BJ (cell line): ENCODE results near the gene KCNQ2. TPM values are rescaled to one million over a fixed set of nuclear protein-coding genes. Genes with fewer than 3 reads are reported as not detected.

Experiments
- CTCF ChIA-PET: fragments of 350-600 bp; formaldehyde crosslinking; extraction: SDS; loops from one replicate; lab custom pipeline; 2021; ENCODE audit warnings: antibody characterized with exemption, inconsistent platforms; lab: Yijun Ruan, JAX
- POLR2A ChIA-PET: fragments of 300-600 bp; sonication (Branson Sonifier 250); formaldehyde crosslinking; extraction: SDS; loops from one replicate; lab custom pipeline; 2021; ENCODE audit warnings: antibody characterized with exemption; lab: Charles Lee
- DNase-seq: peaks from one replicate; pipeline ENCODE4 v3.0.0-alpha.2; 2011; ENCODE audit warnings: low read depth
- H3K27me3 ChIP-seq: 2 replicates; pipeline ENCODE4 v1.6.0; 2011; ENCODE audit warnings: low read length; ENCODE audit not compliant: control insufficient read depth, insufficient read depth
- H3K36me3 ChIP-seq: 2 replicates; pipeline ENCODE4 v1.5.1; 2011; ENCODE audit warnings: low read length; ENCODE audit not compliant: control insufficient read depth, insufficient read depth
- H3K4me3 ChIP-seq: 2 replicates; pipeline ENCODE4 v1.5.1; 2011; ENCODE audit warnings: low read depth, mild to moderate bottlenecking, control low read depth, low read length
- polyA plus RNA-seq: library from polyadenylated mRNA; depleted of rRNA; stranded (reverse); fragments of >200 nt; gene quantifications from 2 replicates; pipeline ENCODE4 v1.2.3, GENCODE V29; 2011
- TF ChIP-seq, protein P1 (sequence below): IDR thresholded peaks from 2 replicates; pipeline ENCODE4 v1.5.1; 2011; ENCODE audit warnings: low read depth, mild to moderate bottlenecking, control low read depth, inconsistent platforms, low read length, moderate library complexity; ENCODE audit not compliant: insufficient read depth

KCNQ2 gene
- polyA plus RNA-seq, 1 experiment: not detected

- TF ChIP-seq, protein P1, sequence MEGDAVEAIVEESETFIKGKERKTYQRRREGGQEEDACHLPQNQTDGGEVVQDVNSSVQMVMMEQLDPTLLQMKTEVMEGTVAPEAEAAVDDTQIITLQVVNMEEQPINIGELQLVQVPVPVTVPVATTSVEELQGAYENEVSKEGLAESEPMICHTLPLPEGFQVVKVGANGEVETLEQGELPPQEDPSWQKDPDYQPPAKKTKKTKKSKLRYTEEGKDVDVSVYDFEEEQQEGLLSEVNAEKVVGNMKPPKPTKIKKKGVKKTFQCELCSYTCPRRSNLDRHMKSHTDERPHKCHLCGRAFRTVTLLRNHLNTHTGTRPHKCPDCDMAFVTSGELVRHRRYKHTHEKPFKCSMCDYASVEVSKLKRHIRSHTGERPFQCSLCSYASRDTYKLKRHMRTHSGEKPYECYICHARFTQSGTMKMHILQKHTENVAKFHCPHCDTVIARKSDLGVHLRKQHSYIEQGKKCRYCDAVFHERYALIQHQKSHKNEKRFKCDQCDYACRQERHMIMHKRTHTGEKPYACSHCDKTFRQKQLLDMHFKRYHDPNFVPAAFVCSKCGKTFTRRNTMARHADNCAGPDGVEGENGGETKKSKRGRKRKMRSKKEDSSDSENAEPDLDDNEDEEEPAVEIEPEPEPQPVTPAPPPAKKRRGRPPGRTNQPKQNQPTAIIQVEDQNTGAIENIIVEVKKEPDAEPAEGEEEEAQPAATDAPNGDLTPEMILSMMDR: no peak
- Histone ChIP-seq H3K27me3 (peaks cover 3% of the 10 kb centered on the region), H3K36me3 (no peaks in the 10 kb centered on the region), H3K4me3 (no peak overlapping the region)
- ChIA-PET POLR2A (no interaction called here), CTCF (interaction anchor here (1.1 to 1.2 kb wide), 2 partner anchors 21 to 92 kb away, joined by 3 read pairs; no protein-coding TSS in a partner anchor)
- DNase-seq: no peak
Observed at GRCh38 chr20:63446216-63447024, 26.0 kb downstream of the KCNQ2 start.

- no peak for DNase-seq
- Histone ChIP-seq H3K36me3 (no peaks in the 10 kb centered on the region), H3K27me3 (peaks cover 3% of the 10 kb centered on the region), H3K4me3 (no peak overlapping the region)
- TF ChIP-seq, protein P1: no peak
- CTCF ChIA-PET: interaction anchor here (0.6 to 1.1 kb wide), 2 partner anchors 62 to 93 kb away, joined by 3 to 4 read pairs; no protein-coding TSS in a partner anchor
- POLR2A ChIA-PET: no interaction called here
Observed at GRCh38 chr20:63445075-63445734, 27.2 kb downstream of the KCNQ2 start.

- TF ChIP-seq, protein P1: no peak
Observed at GRCh38 chr20:63444548-63444947, 27.9 kb downstream of the KCNQ2 start.

GRCh38 chr20:63443606-63444395 is 28.7 kb downstream of the KCNQ2 start:
- DNase-seq: no peak
- ChIA-PET POLR2A (no interaction called here), CTCF (no interaction called here)
- TF ChIP-seq, protein P1: no peak
- no peaks in the 10 kb centered on the region for H3K36me3 ChIP-seq
- peaks cover 3% of the 10 kb centered on the region for H3K27me3 ChIP-seq
- H3K4me3 ChIP-seq: no peak overlapping the region

More at GRCh38 chr20:63444548-63444947, 27.9 kb downstream of the KCNQ2 start:
- peaks cover 3% of the 10 kb centered on the region for H3K27me3 ChIP-seq
- no peaks in the 10 kb centered on the region for H3K36me3 ChIP-seq
- DNase-seq: no peak
- no peak overlapping the region for H3K4me3 ChIP-seq
- POLR2A ChIA-PET: no interaction called here
- CTCF ChIA-PET: interaction anchor here (0.6 kb wide), 1 partner anchor 63 kb away, joined by 4 read pairs; no protein-coding TSS in a partner anchor
